ENCODE results near the gene SAP30BP. TPM values are rescaled to one million over a fixed set of nuclear protein-coding genes. Genes with fewer than 3 reads are reported as not detected.

The SAP30BP gene
- total and polyA plus RNA-seq, 2 of the 13 experiments (the other 11 are each of a cell fraction or from before 2014, with no cell fraction given), result 67.7 to 99.4 TPM

DNA sequence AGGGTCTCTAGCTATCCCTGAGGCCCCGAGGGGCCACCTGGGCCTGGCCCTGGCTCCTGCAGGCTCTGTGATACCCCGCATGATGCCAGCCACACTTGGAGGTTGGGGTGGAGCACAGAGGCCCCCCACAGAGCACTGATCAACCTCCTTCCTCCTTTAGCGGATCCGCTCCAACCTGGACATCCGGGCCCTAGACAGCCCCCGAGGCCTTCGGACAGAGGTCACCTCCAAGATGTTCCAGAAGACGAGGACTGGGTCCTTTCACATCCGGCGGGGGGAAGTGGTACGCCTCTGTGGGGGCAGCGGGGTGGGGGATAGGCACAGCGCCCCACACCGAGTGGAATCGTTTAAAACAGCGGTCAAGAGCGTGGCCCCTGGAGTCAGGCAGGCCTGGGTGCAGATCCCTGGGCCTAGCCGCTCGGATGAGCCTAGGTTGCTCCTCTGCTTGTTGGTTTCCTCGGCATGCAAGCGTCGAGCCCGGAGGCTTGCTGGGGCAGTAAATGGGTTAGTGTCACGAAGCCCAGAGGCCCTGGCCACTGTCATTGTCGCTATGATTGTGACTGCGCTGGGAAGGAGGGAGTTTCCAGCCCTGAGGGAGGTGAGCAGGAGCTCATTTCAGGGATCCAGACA, 64.1 kb downstream of the SAP30BP start:
- no TSS peak for BruUV-seq (replicated peaks)
- H3K27ac ChIP-seq (ENCODE audit: extremely low read length, insufficient read depth, low read length), result no peak overlapping the region
- CTCF ChIA-PET (ENCODE audit: low intra/inter-chr PET ratio, low total read pairs), result no interaction called here
- H4K20me1 ChIP-seq (ENCODE audit: insufficient read depth, low read length), result no peaks in the 10 kb centered on the region
- DNase-seq (ENCODE audit: low spot score), result no peak
- H3K4me1 ChIP-seq (ENCODE audit: insufficient read depth, low read length), result peaks cover 22% of the 10 kb centered on the region
- no peak overlapping the region for H3K9ac ChIP-seq (ENCODE audit: insufficient read depth, low read depth, low read length)
- no peak overlapping the region for H2AFZ ChIP-seq (ENCODE audit: low read length)
- FAIRE-seq, result no peak
- H3K27me3 ChIP-seq (ENCODE audit: control insufficient read depth in 1 of 2, insufficient read depth in 2 of 2, low read length in 2 of 2), result peaks cover 0 to 1% of the 10 kb centered on the region in 2 experiments; a peak in 1 of 5 replicates
- no peak overlapping the region for H3K4me3 ChIP-seq (replicated peaks in 1 of 3; ENCODE audit: insufficient read depth in 1 of 3, low read depth in 2 of 3, low read length in 3 of 3)
- intact Hi-C loops (cut with micrococcal nuclease; ENCODE audit: unreplicated experiment) (no loop called here), in situ Hi-C loops (cut with HindIII; ENCODE audit: extremely low pct_ligation_motif_present, low pct_unique_long_range_greater_than_20kb) (no loop called here)
- no peaks in the 10 kb centered on the region for H3K9me3 ChIP-seq (ENCODE audit: low read length)
- ATAC-seq, result peak; percentile 19
- H3K79me2 ChIP-seq (ENCODE audit: insufficient read depth, low read length), result no peaks in the 10 kb centered on the region
- H3K36me3 ChIP-seq (replicated peaks in 1 of 2; ENCODE audit: control insufficient read depth in 1 of 2, insufficient read depth in 2 of 2, low read length in 2 of 2), result no peaks in the 10 kb centered on the region
- TF ChIP-seq, protein P1, sequence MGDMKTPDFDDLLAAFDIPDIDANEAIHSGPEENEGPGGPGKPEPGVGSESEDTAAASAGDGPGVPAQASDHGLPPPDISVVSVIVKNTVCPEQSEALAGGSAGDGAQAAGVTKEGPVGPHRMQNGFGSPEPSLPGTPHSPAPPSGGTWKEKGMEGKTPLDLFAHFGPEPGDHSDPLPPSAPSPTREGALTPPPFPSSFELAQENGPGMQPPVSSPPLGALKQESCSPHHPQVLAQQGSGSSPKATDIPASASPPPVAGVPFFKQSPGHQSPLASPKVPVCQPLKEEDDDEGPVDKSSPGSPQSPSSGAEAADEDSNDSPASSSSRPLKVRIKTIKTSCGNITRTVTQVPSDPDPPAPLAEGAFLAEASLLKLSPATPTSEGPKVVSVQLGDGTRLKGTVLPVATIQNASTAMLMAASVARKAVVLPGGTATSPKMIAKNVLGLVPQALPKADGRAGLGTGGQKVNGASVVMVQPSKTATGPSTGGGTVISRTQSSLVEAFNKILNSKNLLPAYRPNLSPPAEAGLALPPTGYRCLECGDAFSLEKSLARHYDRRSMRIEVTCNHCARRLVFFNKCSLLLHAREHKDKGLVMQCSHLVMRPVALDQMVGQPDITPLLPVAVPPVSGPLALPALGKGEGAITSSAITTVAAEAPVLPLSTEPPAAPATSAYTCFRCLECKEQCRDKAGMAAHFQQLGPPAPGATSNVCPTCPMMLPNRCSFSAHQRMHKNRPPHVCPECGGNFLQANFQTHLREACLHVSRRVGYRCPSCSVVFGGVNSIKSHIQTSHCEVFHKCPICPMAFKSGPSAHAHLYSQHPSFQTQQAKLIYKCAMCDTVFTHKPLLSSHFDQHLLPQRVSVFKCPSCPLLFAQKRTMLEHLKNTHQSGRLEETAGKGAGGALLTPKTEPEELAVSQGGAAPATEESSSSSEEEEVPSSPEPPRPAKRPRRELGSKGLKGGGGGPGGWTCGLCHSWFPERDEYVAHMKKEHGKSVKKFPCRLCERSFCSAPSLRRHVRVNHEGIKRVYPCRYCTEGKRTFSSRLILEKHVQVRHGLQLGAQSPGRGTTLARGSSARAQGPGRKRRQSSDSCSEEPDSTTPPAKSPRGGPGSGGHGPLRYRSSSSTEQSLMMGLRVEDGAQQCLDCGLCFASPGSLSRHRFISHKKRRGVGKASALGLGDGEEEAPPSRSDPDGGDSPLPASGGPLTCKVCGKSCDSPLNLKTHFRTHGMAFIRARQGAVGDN (CRISPR knock-in tag; IDR thresholded peaks at IDR 0.05), result 0 out of 2 replicates have a peak, but pooled peaks have one; percentile 25
- no peak for TF ChIP-seq ZC3H13 (CRISPR knock-in tag; IDR thresholded peaks at IDR 0.05)
- WGBS (ENCODE audit: low lambda C conversion rate), result 61% methylated on average over 21 of the region's 26 CpGs
- H3K4me2 ChIP-seq (ENCODE audit: low read depth, low read length), result no peak overlapping the region
- POLR2A ChIA-PET, result interaction anchor here (1.0 kb wide), 1 partner anchor 10 kb away, joined by 3 read pairs; the partner anchor contains the start of gene ITGB4
